ENCODE measurements around the gene PRICKLE4.

PRICKLE4 gene

DNA sequence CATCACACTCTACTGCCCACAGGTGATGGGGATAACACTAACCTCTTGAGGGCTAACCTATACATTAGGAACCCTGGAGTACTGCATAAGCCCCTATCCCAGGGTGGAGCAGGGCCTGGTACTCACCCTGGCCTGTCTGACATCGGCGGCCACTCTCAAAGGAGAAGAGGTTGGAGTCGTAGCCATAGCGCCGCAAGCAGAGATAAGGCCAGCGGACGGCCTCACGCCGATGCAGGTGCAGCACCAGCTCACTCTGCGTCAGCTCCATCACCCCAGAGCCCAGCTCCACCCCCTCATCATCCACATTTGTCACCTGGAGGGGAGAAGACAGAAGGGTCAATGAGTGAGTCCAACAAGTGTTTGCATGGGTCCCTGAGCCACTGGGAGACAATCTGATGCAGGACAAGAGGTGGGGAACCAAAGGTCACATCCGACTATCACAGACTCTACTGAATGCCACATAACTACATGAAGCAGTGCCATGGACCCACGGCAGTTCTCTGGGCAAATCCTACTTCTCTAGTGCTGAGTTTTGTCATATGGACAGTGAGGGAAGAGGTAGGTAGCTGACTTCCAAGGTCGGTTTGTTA, 5.2 kb upstream of the PRICKLE4 start:
- TF ChIP-seq, protein P1, sequence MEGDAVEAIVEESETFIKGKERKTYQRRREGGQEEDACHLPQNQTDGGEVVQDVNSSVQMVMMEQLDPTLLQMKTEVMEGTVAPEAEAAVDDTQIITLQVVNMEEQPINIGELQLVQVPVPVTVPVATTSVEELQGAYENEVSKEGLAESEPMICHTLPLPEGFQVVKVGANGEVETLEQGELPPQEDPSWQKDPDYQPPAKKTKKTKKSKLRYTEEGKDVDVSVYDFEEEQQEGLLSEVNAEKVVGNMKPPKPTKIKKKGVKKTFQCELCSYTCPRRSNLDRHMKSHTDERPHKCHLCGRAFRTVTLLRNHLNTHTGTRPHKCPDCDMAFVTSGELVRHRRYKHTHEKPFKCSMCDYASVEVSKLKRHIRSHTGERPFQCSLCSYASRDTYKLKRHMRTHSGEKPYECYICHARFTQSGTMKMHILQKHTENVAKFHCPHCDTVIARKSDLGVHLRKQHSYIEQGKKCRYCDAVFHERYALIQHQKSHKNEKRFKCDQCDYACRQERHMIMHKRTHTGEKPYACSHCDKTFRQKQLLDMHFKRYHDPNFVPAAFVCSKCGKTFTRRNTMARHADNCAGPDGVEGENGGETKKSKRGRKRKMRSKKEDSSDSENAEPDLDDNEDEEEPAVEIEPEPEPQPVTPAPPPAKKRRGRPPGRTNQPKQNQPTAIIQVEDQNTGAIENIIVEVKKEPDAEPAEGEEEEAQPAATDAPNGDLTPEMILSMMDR (IDR thresholded peaks at IDR 0.05; ENCODE audit: borderline replicate concordance, insufficient read depth, low read depth, low read length), result no peak
- no peak overlapping the region for H3K4me3 ChIP-seq (ENCODE audit: low read depth, low read length)

DNA sequence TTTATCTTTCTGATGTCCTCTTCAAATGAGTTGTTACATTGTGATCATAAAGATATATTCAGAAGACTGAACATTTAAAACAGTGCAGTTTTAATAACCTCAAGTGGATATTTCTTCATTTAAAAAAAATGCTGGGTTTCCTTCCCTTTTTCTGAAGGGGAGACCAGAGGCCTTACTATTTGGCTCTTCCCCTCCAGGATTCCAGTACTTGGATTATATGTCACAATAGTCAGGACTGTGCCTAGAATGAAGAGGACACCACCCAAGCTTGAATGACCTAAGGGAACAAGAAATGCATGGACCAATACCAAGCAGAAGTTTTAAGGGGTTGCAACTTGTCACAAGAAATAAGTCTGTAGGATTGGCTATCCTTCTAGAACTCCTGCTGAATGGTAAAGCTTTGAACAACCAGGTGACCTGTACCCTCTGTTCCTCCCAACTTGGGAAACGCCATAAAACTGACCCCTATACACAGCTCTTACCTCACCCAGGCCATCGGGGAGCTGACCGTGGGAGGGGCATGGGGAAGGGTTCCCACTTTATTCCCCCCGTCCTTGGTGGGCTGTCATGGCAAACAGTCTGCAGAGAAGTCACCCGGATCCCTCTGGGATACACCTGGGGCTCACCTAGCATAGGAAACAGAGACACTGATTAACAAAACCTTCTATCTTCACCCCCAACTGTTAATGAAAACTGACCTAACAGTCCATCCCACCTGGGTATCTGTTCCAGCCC, 2.9 kb upstream of the PRICKLE4 start:
- H3K4me3 ChIP-seq (ENCODE audit: low read depth, low read length), result no peak overlapping the region
- TF ChIP-seq, protein P1 (IDR thresholded peaks at IDR 0.05; ENCODE audit: borderline replicate concordance, insufficient read depth, low read depth, low read length), result no peak

DNA sequence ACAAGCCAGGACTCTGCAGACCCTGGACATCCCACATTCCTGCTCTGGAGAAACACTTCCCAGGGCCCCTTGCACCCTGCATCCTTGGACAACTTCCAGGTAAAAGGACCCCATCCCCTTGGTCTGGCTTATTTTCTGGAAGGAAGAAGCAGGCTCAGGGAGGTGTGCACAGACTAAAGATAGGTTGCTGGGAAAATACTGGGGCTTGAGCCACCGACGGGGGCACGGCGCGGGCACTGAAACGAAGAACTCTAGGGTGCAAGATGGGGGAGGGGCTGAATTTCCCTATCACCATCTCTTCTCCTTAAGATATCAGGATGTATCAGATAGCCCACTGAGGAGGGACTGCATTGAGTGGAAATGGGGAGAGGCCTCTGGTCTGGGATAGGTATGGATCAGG, 1.7 kb upstream of the PRICKLE4 start:
- no peak overlapping the region for H3K4me3 ChIP-seq (ENCODE audit: low read depth, low read length)
- TF ChIP-seq, protein P1 (IDR thresholded peaks at IDR 0.05; ENCODE audit: borderline replicate concordance, insufficient read depth, low read depth, low read length), result no peak

DNA sequence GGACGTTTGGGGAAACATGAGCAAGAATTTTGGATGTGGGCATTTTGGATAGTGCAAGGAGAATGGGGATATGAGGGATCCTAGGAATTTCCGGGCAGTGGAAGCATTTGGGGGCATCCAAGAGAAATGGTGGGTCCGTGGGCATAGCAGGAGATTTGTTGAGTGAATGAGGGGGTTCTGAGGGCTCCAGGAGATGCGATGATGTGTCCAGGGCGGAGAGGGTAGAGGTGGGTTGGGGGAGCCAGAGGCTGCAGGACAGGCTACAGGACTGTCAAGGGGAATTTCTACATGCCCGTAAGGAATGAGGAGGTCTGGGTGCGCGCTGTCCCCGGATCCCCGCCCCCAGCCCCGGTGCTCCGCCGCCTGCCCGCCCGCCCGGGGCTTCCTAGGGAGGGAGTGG, 1.2 kb upstream of the PRICKLE4 start:
- TF ChIP-seq, protein P1 (IDR thresholded peaks at IDR 0.05; ENCODE audit: borderline replicate concordance, insufficient read depth, low read depth, low read length), result no peak
- H3K4me3 ChIP-seq (ENCODE audit: low read depth, low read length), result peak overlapping the region; percentile 62

DNA sequence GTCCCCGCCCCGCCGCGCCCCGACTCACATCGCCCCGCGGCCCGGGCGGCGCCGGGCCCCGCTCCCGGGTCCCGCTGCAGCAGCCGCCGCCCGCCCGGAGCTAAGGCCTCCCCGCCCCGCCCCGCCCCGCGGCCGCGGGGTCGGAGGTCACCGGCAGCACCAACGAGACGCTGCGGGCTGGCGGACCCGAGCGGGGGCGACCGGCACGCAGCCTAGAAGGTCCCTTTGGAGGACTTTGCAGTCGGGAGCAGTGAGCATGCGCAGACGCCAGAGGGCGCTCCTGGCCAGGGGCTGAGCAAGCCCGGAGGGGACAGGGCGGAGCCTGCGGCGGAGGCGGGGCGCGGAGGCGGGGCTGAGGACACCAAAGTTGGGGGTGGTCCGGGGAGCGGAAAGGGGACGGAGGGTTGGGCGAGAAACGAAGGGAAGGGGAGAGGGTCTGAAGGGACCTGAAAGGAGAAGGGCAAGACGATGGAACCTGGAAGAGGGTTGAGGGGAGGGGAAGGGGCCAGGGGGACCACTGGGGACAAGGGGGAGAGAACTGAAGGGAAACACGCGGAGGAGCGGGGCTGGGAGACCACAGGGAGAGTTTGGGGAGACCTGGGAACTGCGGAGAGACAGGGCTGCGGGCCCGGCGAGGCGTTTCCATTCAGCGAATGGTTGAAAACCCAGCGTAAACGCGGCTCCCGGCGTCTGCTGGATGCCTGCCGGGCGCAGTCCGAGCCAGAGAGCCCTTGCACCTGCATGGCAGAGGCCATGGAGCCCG, 613 bp upstream of the PRICKLE4 start, which contains the start of gene FRS3:
FRS3 (minus strand) TSS at position 113 of the 763 bp plus-strand sequence. CDS start 2,913 bp downstream, outside the sequence.
- TF ChIP-seq, protein P1 (IDR thresholded peaks at IDR 0.05; ENCODE audit: borderline replicate concordance, insufficient read depth, low read depth, low read length), result peak; percentile 98
- H3K4me3 ChIP-seq (ENCODE audit: low read depth, low read length), result peak within 1 kb of the TSS; percentile 62

DNA sequence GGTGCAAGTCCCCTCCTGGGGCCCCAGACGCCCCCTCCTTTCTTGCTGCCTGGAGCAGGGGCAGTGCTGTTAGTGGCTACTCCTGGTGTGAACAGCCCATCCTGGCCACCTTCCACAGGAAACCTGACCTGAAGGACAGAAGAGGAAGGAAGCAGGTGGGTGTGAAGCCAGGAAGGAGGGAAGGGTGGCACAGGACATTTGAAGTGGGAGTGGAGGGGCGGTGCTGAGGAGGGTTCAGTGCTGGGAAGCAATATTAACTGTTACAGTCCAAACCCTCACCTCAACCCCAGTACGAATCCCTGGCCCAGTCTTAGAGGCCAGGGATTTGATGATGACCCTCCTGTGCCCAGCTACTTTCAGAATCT, 766 bp downstream of the PRICKLE4 start:
- no peak overlapping the region for H3K4me3 ChIP-seq (ENCODE audit: low read depth, low read length)
- TF ChIP-seq, protein P1 (IDR thresholded peaks at IDR 0.05; ENCODE audit: borderline replicate concordance, insufficient read depth, low read depth, low read length), result no peak

Measured in GM12875 (cell line).